Stimulated activated CD8-positive, alpha-beta memory T cell treated with anti-CD3 and anti-CD28 coated beads, Interleukin-12 subunit alpha, Interleukin-12 subunit beta, amount 100 ng/mL, for 4 hours (primary cell): ENCODE measurements around the gene RUSF1.
"Not testable (repeated sequence)": the region's sequence is repeated elsewhere in the genome, so short reads cannot be mapped to it uniquely, and the experiment has no call there.

ENCODE experiments used
- DNase-seq: peaks from one replicate; pipeline ENCODE4 v3.0.0-alpha.2; 2020; ENCODE audit warnings: low read depth

Gene RUSF1

DNA sequence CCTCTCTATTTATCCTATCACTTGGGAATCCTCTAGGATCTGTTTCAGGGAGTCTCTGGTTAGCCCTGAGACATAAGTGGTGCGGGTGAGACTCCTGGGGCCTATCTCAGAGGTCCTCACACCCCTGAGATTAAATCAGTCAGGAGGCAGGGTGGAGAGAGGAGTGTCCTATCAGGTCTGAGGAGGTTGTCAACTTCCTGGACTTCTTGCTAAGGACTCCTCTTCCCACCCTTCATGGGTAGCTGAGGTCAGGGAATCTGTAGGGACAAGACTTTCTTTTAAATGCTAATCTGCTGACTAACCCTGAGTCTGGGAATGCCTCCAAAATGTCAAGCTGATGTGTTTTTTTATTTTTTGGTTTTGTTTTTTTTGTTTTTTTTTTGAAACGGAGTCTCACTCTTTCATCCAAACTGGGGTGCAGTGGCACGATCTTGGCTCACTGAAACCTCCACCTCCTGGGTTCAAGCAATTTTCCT is 55.5 kb downstream of the RUSF1 start:
- DNase-seq, result no peak

DNA sequence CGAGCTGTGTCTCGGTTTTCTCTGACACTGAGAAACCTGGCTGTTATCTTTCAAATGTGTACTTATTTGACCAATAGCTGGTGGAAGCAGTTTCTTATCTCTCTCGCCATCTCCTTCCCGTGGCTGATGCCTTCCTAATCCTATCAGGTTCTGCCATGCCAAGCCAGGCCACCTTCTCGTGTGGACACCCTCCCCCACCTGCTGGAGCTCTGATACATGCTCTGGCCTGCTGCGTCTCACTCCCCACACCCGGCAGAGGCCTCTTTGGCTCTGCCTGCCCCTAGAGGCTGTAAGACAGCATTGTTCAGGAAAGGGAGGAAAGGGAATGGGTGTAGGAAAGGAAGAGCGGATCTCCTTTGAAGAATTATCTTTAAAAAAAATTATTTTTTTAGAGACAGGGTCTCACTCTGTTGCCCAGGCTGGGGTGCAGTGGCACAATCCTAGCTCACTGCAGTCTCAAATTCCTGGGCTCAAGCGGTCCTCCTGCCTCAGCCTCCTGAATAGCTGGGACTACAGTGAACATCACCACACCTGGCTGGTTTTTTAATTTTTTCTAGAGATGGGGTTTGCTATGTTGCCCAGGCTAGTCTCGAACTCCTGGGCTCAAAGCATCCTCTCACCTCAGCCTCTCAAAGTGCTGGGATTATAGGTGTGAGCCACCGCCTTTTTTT is 56.4 kb downstream of the RUSF1 start:
- no peak for DNase-seq

DNA sequence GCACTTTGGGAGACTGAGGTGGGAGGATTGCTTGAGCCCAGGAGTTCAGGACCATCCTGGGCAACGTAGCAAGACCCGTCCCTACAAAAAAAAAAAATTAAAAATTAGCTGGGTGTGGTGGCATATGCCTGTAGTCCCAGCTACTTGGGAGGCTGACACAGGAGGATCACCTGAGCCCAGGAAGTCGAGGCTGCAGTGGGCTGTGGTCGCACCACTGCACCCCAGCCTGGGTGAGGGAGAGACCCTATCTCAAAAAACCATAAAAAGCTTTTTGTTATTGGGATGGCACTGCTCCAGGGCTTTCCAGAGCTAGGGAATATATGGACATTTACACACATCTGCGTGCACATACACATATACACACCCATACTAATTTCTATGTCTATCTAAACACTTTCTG is 57.0 kb downstream of the RUSF1 start:
- DNase-seq, result no peak

DNA sequence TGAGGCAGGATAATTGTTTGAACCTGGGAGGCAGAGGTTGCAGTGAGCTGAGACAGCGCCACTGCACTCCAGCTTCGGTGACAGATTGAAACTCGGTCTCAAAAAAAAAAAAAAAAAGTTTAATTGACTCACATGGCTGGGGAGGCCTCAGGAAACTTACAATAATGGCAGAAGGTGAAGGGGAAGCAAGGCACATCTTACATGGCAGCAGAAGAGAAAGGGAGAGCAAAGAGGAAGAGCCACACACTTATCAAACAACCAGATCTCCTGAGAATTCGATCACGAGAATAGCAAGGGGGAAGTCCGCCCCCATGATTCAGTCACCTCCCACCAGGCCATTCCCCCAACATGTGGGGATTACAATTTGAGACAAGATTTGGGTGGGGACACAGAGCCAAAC is 62.3 kb downstream of the RUSF1 start:
- DNase-seq, result not testable (repeated sequence)

DNA sequence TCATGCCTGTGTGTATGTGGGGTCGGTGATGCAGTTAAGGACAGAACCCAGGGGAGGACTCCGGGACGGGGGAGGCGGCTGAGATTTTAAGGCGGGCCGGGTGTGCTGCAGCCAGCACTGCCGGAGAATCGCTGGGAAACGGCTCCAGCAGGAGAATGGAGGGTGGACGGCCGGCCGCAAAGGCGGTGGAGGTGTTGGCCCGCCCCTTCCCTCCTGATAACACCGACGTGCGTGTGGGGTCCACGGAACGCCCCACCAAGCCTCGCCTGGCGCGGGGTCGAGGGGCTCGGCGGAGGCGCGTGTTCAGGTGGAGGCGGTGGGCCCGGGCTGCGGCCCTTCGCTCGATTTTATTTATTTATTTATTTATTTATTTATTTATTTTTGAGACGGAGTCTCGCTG is 66.2 kb downstream of the RUSF1 start:
- no peak for DNase-seq

DNA sequence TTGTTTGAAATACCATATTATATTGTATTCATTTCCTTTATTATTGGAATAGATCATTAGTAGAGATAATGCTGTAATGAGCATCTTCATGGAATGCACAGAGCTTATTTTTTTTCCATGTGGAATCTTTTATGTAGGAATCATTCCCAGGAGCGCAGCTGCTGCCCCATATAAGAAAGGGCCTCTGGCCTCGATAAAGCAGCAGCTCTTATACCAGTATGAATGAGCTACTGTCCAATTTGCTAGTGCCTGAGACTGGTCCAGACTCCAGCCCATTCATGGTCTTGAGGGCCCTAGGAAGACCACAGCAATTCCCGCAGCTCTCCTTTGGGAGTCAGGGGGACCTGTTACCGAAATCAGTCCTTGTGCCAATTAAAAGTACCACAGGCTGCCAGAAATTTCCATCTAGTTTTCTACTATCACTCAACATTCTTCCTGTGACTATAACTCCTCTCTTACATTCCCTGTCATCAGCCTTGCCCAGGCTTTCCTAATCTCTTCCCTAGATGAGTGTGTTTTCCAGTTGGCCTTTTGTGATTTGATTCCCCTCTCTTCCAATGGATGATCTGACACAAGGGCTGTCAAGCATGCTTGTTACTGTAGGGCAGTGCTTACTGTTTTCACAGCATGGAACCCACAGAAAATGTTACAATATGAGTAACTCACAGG is 67.5 kb downstream of the RUSF1 start:
- DNase-seq, result no peak

DNA sequence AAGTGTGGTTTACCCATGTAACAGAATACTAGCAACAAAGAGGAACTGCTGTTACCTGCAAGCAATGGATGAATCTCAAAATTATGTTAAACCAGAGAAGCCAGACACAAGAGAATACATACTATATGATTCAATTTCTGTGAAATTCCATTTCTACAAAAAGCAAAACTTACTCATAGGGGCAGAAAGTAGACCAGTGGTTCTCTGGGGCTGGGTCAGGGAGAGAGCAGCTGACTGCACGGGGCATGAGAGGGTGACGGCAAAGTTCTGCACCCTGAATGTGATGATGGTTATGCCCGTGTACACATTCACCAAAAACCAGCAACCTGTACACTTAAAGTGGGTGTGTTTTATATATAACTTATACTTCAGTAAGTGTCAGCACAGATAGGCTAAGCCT is 68.7 kb downstream of the RUSF1 start:
- DNase-seq, result no peak
